HG03378 (cell line): Measurements from ENCODE around the gene ZC3H4.
"Not testable (repeated sequence)": the region's sequence is repeated elsewhere in the genome, so short reads cannot be mapped to it uniquely, and the experiment has no call there.

Experiments
- ATAC-seq: cut with Tn5 transposase; IDR thresholded peaks from one replicate; pipeline ENCODE4 v1.9.1; 2021; ENCODE audit warnings: mild to moderate bottlenecking, moderate library complexity; ENCODE audit not compliant: unreplicated experiment

ZC3H4 gene

GRCh38 chr19:47112997-47113849, at the start of gene ZC3H4:
Gene ZC3H4, minus strand, starts transcription at chr19:47113776. Its CDS starts 1,192 bp downstream, at chr19:47112584.
- ATAC-seq: peak; percentile 81

- no peak for ATAC-seq
These were observed 48.4 kb upstream of the ZC3H4 start for GRCh38 chr19:47161876-47162489.

GRCh38 chr19:47158879-47159503, 45.4 kb upstream of the ZC3H4 start:
- no peak for ATAC-seq

- no peak for ATAC-seq
These were observed 44.8 kb upstream of the ZC3H4 start for GRCh38 chr19:47158367-47158791.

- no peak for ATAC-seq
These were observed 44.1 kb upstream of the ZC3H4 start for GRCh38 chr19:47157431-47158321.

DNA sequence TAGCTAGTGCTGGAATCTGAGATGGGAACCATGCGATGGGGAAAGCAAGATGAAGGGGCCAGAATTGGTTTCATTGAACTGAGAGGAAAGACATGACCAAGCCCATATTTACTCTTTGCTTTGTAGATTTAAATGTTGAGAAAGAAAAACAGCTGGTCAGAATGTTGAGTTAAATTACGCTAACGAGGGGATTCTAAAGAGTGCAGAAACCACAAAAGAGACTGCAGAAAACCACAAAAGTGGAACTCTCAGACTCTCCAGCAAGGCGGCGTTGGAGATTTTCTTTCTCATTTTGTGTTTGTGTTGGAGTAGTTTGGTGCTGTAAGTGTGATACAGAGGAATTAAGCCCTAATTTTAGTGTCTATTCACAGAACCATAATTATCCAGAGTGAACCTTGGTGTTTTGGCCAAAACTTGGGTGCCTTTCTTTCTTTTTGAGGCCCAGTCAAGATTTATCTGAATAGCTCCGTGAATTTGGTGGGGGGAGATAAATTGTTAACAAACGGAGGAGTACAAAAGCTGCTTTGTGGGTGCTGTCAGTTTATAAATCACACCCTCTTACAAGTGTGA, 43.4 kb upstream of the ZC3H4 start:
- no peak for ATAC-seq

DNA sequence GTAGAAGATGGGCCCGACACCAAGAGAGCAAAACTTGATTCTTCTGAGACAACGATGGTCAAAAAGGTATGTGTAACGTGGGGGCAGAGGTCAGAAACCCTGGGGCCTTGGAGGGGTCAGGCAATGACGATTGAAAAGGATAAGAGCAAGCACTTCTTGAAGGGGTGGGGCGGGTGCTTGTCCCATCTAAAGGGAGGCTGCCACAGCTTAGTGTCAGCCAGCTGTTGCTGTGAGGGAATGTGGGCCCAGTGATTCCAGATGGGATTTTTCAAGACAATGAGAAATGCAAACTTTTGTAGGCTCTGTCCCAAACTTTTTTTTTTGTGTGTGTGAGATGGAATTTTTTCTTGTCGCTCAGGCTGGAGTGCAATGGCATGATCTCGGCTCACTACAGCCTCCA, 41.6 kb upstream of the ZC3H4 start:
- ATAC-seq: no peak

GRCh38 chr19:47153266-47153665, 39.7 kb upstream of the ZC3H4 start:
- no peak for ATAC-seq

DNA sequence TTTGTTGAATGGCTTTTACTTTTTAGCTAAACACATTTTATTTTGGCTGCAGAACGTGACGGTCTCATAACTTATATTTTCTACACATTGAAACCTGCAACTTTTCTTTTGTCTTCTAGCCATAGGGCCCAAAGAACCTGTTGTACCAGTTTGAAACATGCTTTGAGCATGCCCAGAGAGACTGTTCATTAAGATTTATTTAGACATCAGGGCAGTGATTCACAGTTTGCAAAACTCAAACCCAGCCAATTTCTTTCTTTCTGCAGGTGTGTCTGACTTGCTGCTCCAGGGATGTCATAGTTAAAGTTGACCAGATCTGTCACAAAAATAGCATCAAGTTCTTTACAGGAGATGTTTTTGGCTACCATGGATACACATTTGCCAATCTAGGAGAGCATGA, 39.1 kb upstream of the ZC3H4 start:
- ATAC-seq: no peak

- ATAC-seq: no peak
These were observed 38.6 kb upstream of the ZC3H4 start for GRCh38 chr19:47152205-47152604.

GRCh38 chr19:47151627-47152026, 38.1 kb upstream of the ZC3H4 start:
- no peak for ATAC-seq

- no peak for ATAC-seq
These were observed 33.3 kb upstream of the ZC3H4 start for GRCh38 chr19:47146920-47147319.

DNA sequence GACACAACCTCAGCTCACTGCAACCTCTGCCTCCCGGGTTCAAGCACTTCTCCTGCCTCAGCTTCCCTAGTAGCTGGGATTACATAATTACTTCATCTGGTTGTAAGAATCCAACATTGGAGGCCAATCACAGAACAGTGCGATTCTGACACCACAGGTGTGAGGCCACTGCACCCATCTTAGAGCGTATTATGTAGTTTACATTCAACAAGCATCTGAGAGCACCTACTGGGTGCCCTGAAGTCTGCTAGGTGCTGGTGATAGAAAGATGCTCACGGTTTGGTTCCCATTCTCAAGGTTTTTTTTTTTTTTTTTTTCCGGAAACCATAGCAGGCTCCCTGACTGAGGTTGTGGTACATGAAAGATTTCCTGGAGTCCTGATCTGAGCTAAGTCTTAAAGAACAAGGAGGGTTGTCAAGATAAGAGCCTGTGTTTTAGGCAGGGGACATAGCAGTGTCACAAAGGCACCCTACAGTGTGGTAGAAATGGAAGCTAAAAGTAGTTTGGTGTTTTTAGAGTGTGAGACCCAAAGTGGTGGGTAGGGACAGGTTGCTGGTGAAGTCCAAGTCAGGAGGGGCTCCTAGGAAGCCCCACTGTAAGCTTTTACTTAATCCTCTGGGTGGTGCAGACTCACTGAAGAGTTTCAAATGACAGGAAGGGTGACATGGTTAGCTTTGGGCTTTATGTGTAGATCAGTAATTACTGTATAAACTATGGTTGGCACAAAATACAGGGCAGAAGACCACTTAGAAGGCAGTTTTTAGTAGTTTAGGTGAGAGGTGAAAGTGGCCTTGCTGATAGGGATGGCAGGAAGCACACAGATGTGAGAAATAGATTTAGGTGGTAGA, 32.3 kb upstream of the ZC3H4 start:
- no peak for ATAC-seq

DNA sequence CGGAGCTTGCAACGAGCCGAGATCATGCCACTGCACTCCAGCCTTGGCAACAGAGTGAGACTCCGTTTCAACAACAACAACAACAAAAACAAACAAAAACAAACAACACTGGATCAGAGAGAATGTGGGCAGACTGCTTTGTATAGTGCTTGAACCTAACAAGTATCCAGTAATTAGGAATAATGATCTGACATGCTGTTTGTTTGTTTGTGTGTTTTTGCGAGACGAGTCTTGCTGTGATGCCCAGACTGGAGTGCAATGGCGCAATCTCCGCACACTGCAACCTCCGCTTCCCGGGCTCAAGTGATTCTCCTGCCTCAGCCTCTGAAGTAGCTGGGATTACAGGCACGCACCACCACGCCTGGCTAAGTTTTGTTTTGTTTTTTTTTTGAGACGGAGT, 31.1 kb upstream of the ZC3H4 start:
- no peak for ATAC-seq

DNA sequence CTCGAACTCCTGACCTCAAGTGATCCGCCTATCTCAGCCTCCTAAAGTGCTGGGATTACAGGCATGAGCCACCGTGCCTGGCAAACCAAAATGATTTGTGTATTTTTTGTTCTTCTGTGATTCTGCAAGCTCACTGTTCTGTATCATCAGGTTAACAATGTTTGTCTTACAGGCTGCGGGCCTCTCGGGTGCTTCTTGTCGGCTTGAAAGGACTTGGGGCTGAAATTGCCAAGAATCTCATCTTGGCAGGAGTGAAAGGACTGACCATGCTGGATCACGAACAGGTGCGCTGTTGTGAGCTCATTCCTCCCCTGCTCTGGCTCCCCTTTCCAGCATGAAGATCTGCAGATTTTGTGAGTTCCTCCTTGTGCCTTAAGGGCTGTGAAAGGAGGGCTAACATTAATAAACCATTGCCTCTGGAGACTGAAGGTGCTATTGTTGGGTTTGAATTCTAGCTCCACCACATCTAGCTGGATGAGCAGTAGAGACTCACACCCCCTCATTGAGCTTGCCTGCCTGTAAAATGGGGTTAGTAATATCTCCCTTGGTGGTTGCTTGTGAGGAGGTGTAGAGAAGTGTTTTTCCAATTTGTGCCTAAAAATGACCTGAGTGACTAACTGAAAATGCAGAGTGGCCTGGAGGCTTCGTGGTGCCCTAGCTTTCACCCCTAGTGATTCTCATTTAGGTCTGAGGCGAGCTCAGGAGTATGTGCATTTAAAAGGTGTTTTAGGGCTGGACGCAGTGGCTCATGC, 29.9 kb upstream of the ZC3H4 start:
- no peak for ATAC-seq

DNA sequence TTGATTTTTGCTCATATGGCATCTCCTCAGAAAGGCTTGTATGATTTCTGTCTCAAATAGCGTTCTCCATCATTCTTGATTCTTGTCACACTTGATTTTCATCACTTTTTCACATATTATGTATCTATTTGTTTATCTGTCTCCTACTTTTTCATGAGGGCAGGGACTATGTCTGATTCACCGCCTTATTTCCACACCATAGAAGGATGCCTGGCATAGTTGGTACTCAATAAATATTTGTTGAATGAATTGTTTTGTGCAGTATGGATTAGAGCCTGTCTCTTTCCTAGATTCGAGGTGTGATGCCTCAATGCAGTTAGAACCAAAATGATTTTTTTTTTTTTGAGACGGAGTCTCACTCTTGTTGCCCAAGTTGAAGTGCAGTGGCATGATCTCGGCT, 29.2 kb upstream of the ZC3H4 start:
- no peak for ATAC-seq

DNA sequence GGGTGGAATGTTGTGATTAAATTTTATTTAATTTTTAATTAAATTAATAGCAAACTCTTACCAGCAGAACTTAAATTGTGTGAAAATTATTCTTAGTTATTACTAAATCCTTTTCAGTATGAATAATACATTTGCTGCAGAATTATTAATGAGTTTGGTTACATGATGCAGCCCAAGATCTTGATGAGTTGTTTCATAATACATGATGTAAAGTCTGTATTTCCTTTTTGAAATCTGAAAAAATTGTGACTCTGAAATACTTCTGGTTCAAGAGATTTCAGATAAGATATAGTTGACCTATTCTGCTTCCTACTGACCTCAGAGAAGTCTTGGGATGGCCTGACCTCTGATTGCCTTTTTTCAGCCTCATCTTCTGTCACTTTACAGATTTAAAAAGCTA, 28.1 kb upstream of the ZC3H4 start:
- ATAC-seq: no peak

GRCh38 chr19:47141252-47141651, 27.7 kb upstream of the ZC3H4 start:
- ATAC-seq: not testable (repeated sequence)

GRCh38 chr19:47135156-47135555, 21.6 kb upstream of the ZC3H4 start:
- ATAC-seq: no peak
